Activated T-helper 1 cell treated with anti-CD3 and anti-CD28 coated beads, Interleukin-12 subunit alpha, Interleukin-12 subunit beta, Interleukin-2, Interleukin-4 antibody, amounts not matched to agents 30 ng/mL and 10 ng/mL and 1 ng/mL, durations not matched to agents 14 hours and 24 hours and 36 hours (primary cell): Measurements from ENCODE around the gene SHMT2. TPM values are rescaled to one million over a fixed set of nuclear protein-coding genes. Genes with fewer than 3 reads are reported as not detected.
"Not testable (repeated sequence)": the region's sequence is repeated elsewhere in the genome, so short reads cannot be mapped to it uniquely, and the experiment has no call there.

Source experiments
- DNase-seq: peaks from one replicate; pipeline ENCODE4 v3.0.0; 2021; ENCODE audit warnings: low spot score
- H3K27ac Mint-ChIP-seq: one replicate; pipeline ENCODE4 v1.8.0; 2021; ENCODE audit warnings: mild to moderate bottlenecking, mixed read lengths
- H3K27me3 Mint-ChIP-seq: one replicate; pipeline ENCODE4 v1.8.0; 2022; ENCODE audit warnings: mild to moderate bottlenecking, moderate library complexity, mixed read lengths; ENCODE audit not compliant: insufficient read depth
- H3K36me3 Mint-ChIP-seq: one replicate; pipeline ENCODE4 v1.8.0; 2021; ENCODE audit warnings: low read depth, mixed read lengths
- H3K4me1 Mint-ChIP-seq: one replicate; pipeline ENCODE4 v1.8.0; 2021; ENCODE audit warnings: low read depth, mixed read lengths
- H3K4me3 Mint-ChIP-seq: one replicate; pipeline ENCODE4 v1.8.0; 2021; ENCODE audit warnings: mild to moderate bottlenecking, moderate library complexity, mixed read lengths
- H3K9me3 Mint-ChIP-seq: one replicate; pipeline ENCODE4 v1.8.0; 2021; ENCODE audit warnings: mixed read lengths
- intact Hi-C: fragments of 100-400 bp; cut with micrococcal nuclease; formaldehyde crosslinking; loops from one replicate; pipeline ENCODE4 v1.15.1; 2024
- total RNA-seq: library from RNA; stranded (reverse); gene quantifications from 2 replicates; pipeline ENCODE4 v1.2.3, GENCODE V29; 2022

The SHMT2 gene
- total RNA-seq, 1 donor from 2014 or later = 280 TPM

GRCh38 chr12:57280211-57281062 lies 50.9 kb downstream of the SHMT2 start:
- intact Hi-C loops = loop anchor here (1.0 kb wide), 3 partner anchors 17 to 179 kb away; partner anchors contain the start of genes GLI1 and R3HDM2
- Mint-ChIP-seq H3K9me3 (no peaks in the 10 kb centered on the region), H3K4me3 (peak overlapping the region; percentile 50), H3K27me3 (no peaks in the 10 kb centered on the region), H3K4me1 (peaks cover 15% of the 10 kb centered on the region), H3K36me3 (peaks cover 35% of the 10 kb centered on the region), H3K27ac (peak overlapping the region; percentile 92)
- peak; percentile 69 for DNase-seq

- peaks cover 34% of the 10 kb centered on the region for H3K36me3 Mint-ChIP-seq
- DNase-seq, H3K4me3 Mint-ChIP-seq, H3K9me3 Mint-ChIP-seq, H3K27ac Mint-ChIP-seq, intact Hi-C loops, H3K27me3 Mint-ChIP-seq: not testable (repeated sequence)
- H3K4me1 Mint-ChIP-seq = peaks cover 15% of the 10 kb centered on the region
Observed at GRCh38 chr12:57282073-57282472, 52.6 kb downstream of the SHMT2 start.

Other genes with a start within 250 kb of the SHMT2 start
- gene ZBTB39, start 223.2 kb upstream of the SHMT2 start, total RNA-seq = 10.3 and 11.2 TPM in 2 replicates
- 0.34 TPM in 1 of 2 replicates, not detected in the other for gene TAC3, start 213.2 kb upstream of the SHMT2 start, total RNA-seq
- 1.1 and 2.6 TPM in 2 replicates for gene MYO1A, start 179.6 kb upstream of the SHMT2 start, total RNA-seq
- gene NEMP1, start 150.9 kb upstream of the SHMT2 start, total RNA-seq = 70.2 and 71.7 TPM in 2 replicates
- 73.6 and 80.3 TPM in 2 replicates for gene NAB2, start 140.6 kb upstream of the SHMT2 start, total RNA-seq
- 306 and 318 TPM in 2 replicates for gene STAT6, start 118.3 kb upstream of the SHMT2 start, total RNA-seq
- gene LRP1, start 101.2 kb upstream of the SHMT2 start, total RNA-seq = 0.26 and 0.73 TPM in 2 replicates
- gene LRP1-AS, start 82.1 kb upstream of the SHMT2 start, total RNA-seq = not detected in 2 replicates
- gene NXPH4, start 12.9 kb upstream of the SHMT2 start, total RNA-seq = 0.36 and 0.49 TPM in 2 replicates
- gene STAC3, start 21.5 kb downstream of the SHMT2 start, total RNA-seq = 3.1 and 4.2 TPM in 2 replicates
- gene R3HDM2, start 201.3 kb downstream of the SHMT2 start, total RNA-seq = 39.0 and 44.6 TPM in 2 replicates
- 0.15 TPM in 1 of 2 replicates, not detected in the other for gene INHBC, start 205.1 kb downstream of the SHMT2 start, total RNA-seq
- 0.22 and 0.41 TPM in 2 replicates for gene INHBE, start 225.6 kb downstream of the SHMT2 start, total RNA-seq
- gene GLI1, start 230.1 kb downstream of the SHMT2 start, total RNA-seq = 1.5 and 2.5 TPM in 2 replicates